ENCODE measurements around the gene ME1.

Gene ME1

DNA sequence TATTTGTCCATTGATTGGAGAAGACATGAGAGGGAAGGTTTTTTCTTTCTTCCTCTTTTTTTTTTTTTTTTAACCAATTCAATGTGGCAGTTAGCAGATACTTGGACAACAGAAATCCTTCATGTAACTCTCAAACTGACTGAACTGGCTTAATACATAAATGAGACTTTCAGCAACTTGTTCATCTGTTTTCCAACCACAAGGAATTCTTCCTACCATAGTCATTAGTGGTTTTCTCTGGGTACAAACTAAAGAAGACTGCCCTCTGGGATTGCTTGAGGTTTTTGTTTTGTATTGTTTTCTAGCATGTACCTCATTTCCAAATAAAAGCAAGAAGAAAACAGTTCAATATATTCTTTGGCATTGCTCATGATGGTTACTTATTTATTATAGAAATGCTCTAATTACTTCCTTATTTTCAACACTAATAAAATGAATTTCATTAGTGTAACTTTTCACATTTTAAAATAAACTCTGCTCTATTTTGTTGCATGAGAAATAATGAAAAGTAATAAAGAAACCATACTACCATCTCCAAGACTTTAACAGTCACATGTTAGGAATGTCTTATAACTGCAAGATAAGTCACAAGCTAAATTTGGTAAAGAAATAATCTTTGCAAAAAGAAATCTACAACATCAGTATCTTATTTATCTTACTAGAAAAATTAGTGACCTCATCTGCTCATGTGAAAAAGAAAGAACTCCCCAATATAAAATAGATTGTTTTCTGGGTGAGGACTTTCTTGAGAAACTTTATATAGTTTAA is 52.0 kb downstream of the ME1 start:
- no peak for TF ChIP-seq EZH2phosphoT487 (IDR thresholded peaks at IDR 0.05; ENCODE audit: borderline replicate concordance, low read length)
- TF ChIP-seq, protein P1, sequence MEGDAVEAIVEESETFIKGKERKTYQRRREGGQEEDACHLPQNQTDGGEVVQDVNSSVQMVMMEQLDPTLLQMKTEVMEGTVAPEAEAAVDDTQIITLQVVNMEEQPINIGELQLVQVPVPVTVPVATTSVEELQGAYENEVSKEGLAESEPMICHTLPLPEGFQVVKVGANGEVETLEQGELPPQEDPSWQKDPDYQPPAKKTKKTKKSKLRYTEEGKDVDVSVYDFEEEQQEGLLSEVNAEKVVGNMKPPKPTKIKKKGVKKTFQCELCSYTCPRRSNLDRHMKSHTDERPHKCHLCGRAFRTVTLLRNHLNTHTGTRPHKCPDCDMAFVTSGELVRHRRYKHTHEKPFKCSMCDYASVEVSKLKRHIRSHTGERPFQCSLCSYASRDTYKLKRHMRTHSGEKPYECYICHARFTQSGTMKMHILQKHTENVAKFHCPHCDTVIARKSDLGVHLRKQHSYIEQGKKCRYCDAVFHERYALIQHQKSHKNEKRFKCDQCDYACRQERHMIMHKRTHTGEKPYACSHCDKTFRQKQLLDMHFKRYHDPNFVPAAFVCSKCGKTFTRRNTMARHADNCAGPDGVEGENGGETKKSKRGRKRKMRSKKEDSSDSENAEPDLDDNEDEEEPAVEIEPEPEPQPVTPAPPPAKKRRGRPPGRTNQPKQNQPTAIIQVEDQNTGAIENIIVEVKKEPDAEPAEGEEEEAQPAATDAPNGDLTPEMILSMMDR (IDR thresholded peaks at IDR 0.05; ENCODE audit: low read depth, low read length, poor library complexity, severe bottlenecking), result no peak
- Histone ChIP-seq H3K27ac (ENCODE audit: low read depth, low read length) (no peak overlapping the region), H3K79me2 (ENCODE audit: control insufficient read depth, low read length) (no peaks in the 10 kb centered on the region), H3K36me3 (ENCODE audit: control insufficient read depth, low read length) (no peaks in the 10 kb centered on the region), H3K4me2 (ENCODE audit: low read length) (no peak overlapping the region), H3K9me3 (ENCODE audit: control insufficient read depth, insufficient read depth, low read length) (no peaks in the 10 kb centered on the region), H3K4me1 (ENCODE audit: control insufficient read depth, low read length) (peaks cover 4% of the 10 kb centered on the region; the same call in 1 of the 2 replicates), H3F3A (ENCODE audit: control insufficient read depth, insufficient read depth) (no peaks in the 10 kb centered on the region), H3K4me3 (ENCODE audit: low read length) (no peak overlapping the region), H3K27me3 (ENCODE audit: control insufficient read depth, low read length) (no peaks in the 10 kb centered on the region), H4K20me1 (ENCODE audit: control insufficient read depth, insufficient read depth, low read depth, low read length) (no peaks in the 10 kb centered on the region), H3K9me2 (replicated peaks; ENCODE audit: control insufficient read depth, low read length) (no peaks in the 10 kb centered on the region)

DNA sequence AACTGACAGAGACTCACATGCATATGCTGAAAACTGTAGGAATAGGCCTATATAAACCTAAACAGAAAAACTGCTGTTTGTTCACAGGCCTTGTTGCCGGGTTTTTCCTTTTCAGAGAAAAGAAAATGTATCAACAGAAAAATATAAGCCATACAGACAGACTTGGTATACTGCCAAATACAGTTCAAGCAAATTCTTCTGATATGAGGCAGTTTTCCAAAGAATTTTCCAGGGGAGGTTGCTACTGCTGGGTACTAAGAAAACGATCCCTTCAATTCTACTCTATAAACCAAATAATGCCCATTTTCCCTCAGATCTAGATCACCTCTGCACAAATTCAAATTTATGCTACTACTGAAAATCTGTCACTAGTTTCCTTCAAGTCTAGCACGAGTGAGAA is 59.4 kb downstream of the ME1 start:
- H3K9me2 ChIP-seq (replicated peaks; ENCODE audit: control insufficient read depth, low read length), result no peaks in the 10 kb centered on the region
- TF ChIP-seq EZH2phosphoT487 (IDR thresholded peaks at IDR 0.05; ENCODE audit: borderline replicate concordance, low read length), result no peak
- TF ChIP-seq, protein P1 (IDR thresholded peaks at IDR 0.05; ENCODE audit: low read depth, low read length, poor library complexity, severe bottlenecking), result no peak
- no peak overlapping the region for H3K4me3 ChIP-seq (ENCODE audit: low read length)
- H4K20me1 ChIP-seq (ENCODE audit: control insufficient read depth, insufficient read depth, low read depth, low read length), result no peaks in the 10 kb centered on the region
- H3K9me3 ChIP-seq (ENCODE audit: control insufficient read depth, insufficient read depth, low read length), result no peaks in the 10 kb centered on the region
- no peaks in the 10 kb centered on the region for H3K79me2 ChIP-seq (ENCODE audit: control insufficient read depth, low read length)
- no peaks in the 10 kb centered on the region for H3F3A ChIP-seq (ENCODE audit: control insufficient read depth, insufficient read depth)
- H3K4me2 ChIP-seq (ENCODE audit: low read length), result no peak overlapping the region
- H3K36me3 ChIP-seq (ENCODE audit: control insufficient read depth, low read length), result no peaks in the 10 kb centered on the region
- H3K27me3 ChIP-seq (ENCODE audit: control insufficient read depth, low read length), result no peaks in the 10 kb centered on the region
- no peak overlapping the region for H3K27ac ChIP-seq (ENCODE audit: low read depth, low read length)
- H3K4me1 ChIP-seq (ENCODE audit: control insufficient read depth, low read length), result no peaks in the 10 kb centered on the region

DNA sequence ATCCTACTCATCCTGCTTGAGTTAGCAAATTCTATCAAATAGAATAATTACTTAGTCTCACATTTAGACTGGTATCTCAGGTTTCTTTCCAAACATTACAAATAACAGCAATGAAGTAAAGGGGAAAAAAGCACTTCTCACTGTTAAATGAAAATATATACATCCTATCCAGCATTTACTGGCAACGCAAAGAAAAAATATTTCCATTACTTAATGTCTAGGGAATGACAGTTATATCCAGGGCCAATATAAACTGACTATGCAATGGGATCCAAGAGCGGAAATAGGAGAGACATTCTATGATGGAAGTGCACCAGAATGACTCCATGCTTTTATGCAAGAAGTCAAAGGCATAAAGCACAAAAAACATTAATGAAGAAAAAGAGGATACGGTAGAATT is 60.3 kb downstream of the ME1 start:
- Histone ChIP-seq H3K4me3 (ENCODE audit: low read length) (no peak overlapping the region), H3K9me3 (ENCODE audit: control insufficient read depth, insufficient read depth, low read length) (no peaks in the 10 kb centered on the region), H3K79me2 (ENCODE audit: control insufficient read depth, low read length) (no peaks in the 10 kb centered on the region), H3K27me3 (ENCODE audit: control insufficient read depth, low read length) (no peaks in the 10 kb centered on the region), H3K4me2 (ENCODE audit: low read length) (no peak overlapping the region), H3K9me2 (replicated peaks; ENCODE audit: control insufficient read depth, low read length) (no peaks in the 10 kb centered on the region), H3F3A (ENCODE audit: control insufficient read depth, insufficient read depth) (no peaks in the 10 kb centered on the region), H3K36me3 (ENCODE audit: control insufficient read depth, low read length) (no peaks in the 10 kb centered on the region), H4K20me1 (ENCODE audit: control insufficient read depth, insufficient read depth, low read depth, low read length) (no peaks in the 10 kb centered on the region), H3K27ac (ENCODE audit: low read depth, low read length) (no peak overlapping the region), H3K4me1 (ENCODE audit: control insufficient read depth, low read length) (no peaks in the 10 kb centered on the region)
- no peak for TF ChIP-seq EZH2phosphoT487 (IDR thresholded peaks at IDR 0.05; ENCODE audit: borderline replicate concordance, low read length)
- TF ChIP-seq, protein P1 (IDR thresholded peaks at IDR 0.05; ENCODE audit: low read depth, low read length, poor library complexity, severe bottlenecking), result no peak

All from DOHH2 (cell line).